DND-41 (cell line): ENCODE measurements around the gene IL18R1.

ENCODE experiments used
- ATAC-seq: fragments of 200-7000 bp; cut with Tn5 transposase; 3 replicates; pipeline ENCODE4 v1.9.1; 2021; ENCODE audit warnings: low read depth; ENCODE audit not compliant: insufficient read depth
- DNase-seq: peaks from one replicate; pipeline ENCODE4 v3.0.0-alpha.2; 2020
- H2AFZ ChIP-seq: 2 replicates; pipeline ENCODE4 v1.6.0; 2012; ENCODE audit warnings: low read depth, low read length
- H3K27ac ChIP-seq: 2 replicates; pipeline ENCODE4 v1.5.1; 2012; ENCODE audit warnings: low read length, inconsistent platforms
- H3K27me3 ChIP-seq: fragments of 200-600 bp; sonication (generic); 2 replicates; pipeline ENCODE4 v1.6.0; 2012; ENCODE audit warnings: low read length, mild to moderate bottlenecking, inconsistent platforms; ENCODE audit not compliant: insufficient read depth, poor library complexity
- H3K36me3 ChIP-seq: 2 replicates; pipeline ENCODE4 v1.5.1; 2012; ENCODE audit warnings: low read length, inconsistent platforms; ENCODE audit not compliant: insufficient read depth
- H3K4me1 ChIP-seq: 2 replicates; pipeline ENCODE4 v1.5.1; 2012; ENCODE audit warnings: mild to moderate bottlenecking, low read length; ENCODE audit not compliant: insufficient read depth
- H3K4me2 ChIP-seq: 2 replicates; pipeline ENCODE4 v1.6.0; 2012; ENCODE audit warnings: mild to moderate bottlenecking, moderate library complexity, low read length, inconsistent platforms; ENCODE audit not compliant: insufficient read depth
- H3K4me3 ChIP-seq, 2 experiments: fragments of 200-600 bp in 1 of 2; shearing (Covaris generic) in 1 of 2; 2 replicates each; pipeline ENCODE4 v1.5.1; 2012 to 2016; ENCODE audit warnings: inconsistent platforms in 2 of 2, low read length in 2 of 2, mild to moderate bottlenecking in 2 of 2, low read depth in 1 of 2, moderate library complexity in 1 of 2
- H3K79me2 ChIP-seq: 2 replicates; pipeline ENCODE4 v1.6.0; 2012; ENCODE audit warnings: low read length, inconsistent platforms; ENCODE audit not compliant: insufficient read depth
- H3K9ac ChIP-seq: 2 replicates; pipeline ENCODE4 v1.6.0; 2012; ENCODE audit warnings: low read depth, mild to moderate bottlenecking, inconsistent platforms, low read length, moderate library complexity
- H3K9me3 ChIP-seq: 2 replicates; pipeline ENCODE4 v1.5.1; 2012; ENCODE audit warnings: low read length, moderate library complexity, mild to moderate bottlenecking, inconsistent platforms; ENCODE audit not compliant: insufficient read depth, severe bottlenecking
- H4K20me1 ChIP-seq: 2 replicates; pipeline ENCODE4 v1.6.0; 2012; ENCODE audit warnings: low read length; ENCODE audit not compliant: insufficient read depth
- CTCF ChIP-seq: IDR thresholded peaks from 2 replicates; pipeline ENCODE4 v1.5.1; 2012; ENCODE audit warnings: borderline replicate concordance, low read length, moderate library complexity, mild to moderate bottlenecking; ENCODE audit not compliant: poor library complexity, severe bottlenecking; ENCODE audit errors: extremely low read depth
- EZH2 ChIP-seq: IDR thresholded peaks from 3 replicates; pipeline ENCODE4 v1.6.1; 2012; ENCODE audit warnings: borderline replicate concordance, low read depth, mild to moderate bottlenecking, moderate library complexity, low read length, inconsistent platforms; ENCODE audit not compliant: severe bottlenecking

Gene IL18R1

DNA sequence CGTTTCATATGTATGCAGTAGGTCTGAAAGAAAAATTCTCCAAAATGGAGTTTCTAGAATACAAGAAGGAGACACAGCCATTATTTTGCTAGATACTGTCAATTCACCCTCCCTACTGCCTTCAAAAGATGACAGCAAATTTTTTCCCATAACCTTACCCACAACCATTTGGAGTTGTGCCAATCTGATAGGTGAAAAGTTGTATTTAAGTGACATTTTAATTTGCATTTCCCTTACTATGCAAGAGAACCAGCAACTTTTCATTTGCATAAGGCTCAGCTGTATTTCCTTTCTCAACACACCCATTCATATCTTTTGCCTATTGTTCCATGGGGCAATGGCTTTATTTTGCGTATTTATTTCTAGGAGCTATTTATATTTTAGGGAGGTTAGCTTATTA is 36.0 kb downstream of the IL18R1 start:
- no peaks in the 10 kb centered on the region for H3K79me2 ChIP-seq
- peaks cover 3% of the 10 kb centered on the region for H3K27me3 ChIP-seq
- no peaks in the 10 kb centered on the region for H3K4me1 ChIP-seq
- DNase-seq (no peak), ATAC-seq (peak; percentile 58; the same call in 2 of the 3 replicates)
- H3K9me3 ChIP-seq, result no peaks in the 10 kb centered on the region
- TF ChIP-seq CTCF (no peak), EZH2 (no peak)
- H4K20me1 ChIP-seq, result no peaks in the 10 kb centered on the region
- H3K4me2 ChIP-seq, result no peak overlapping the region
- no peak overlapping the region for H3K27ac ChIP-seq
- H3K9ac ChIP-seq, result no peak overlapping the region
- H3K4me3 ChIP-seq, result no peak overlapping the region
- no peak overlapping the region for H2AFZ ChIP-seq
- H3K36me3 ChIP-seq, result no peaks in the 10 kb centered on the region

GRCh38 chr2:102392096-102392495 is 36.5 kb downstream of the IL18R1 start:
- Histone ChIP-seq H3K9ac (no peak overlapping the region), H3K4me2 (no peak overlapping the region)

GRCh38 chr2:102392942-102393341 is 37.3 kb downstream of the IL18R1 start:
- Histone ChIP-seq H3K27ac (no peak overlapping the region), H3K4me2 (no peak overlapping the region), H3K4me3 (no peak overlapping the region), H4K20me1 (no peaks in the 10 kb centered on the region), H3K9ac (no peak overlapping the region), H3K79me2 (no peaks in the 10 kb centered on the region), H3K27me3 (peaks cover 3% of the 10 kb centered on the region), H3K36me3 (no peaks in the 10 kb centered on the region), H3K4me1 (no peaks in the 10 kb centered on the region), H2AFZ (no peak overlapping the region), H3K9me3 (no peaks in the 10 kb centered on the region)
- DNase-seq, result no peak
- ATAC-seq, result no peak
- TF ChIP-seq CTCF, result no peak
- no peak for TF ChIP-seq EZH2

More at GRCh38 chr2:102392096-102392495, 36.5 kb downstream of the IL18R1 start:
- Histone ChIP-seq H3K4me3 (no peak overlapping the region), H3K79me2 (no peaks in the 10 kb centered on the region), H3K27ac (no peak overlapping the region), H3K9me3 (no peaks in the 10 kb centered on the region), H3K4me1 (no peaks in the 10 kb centered on the region), H4K20me1 (no peaks in the 10 kb centered on the region), H2AFZ (no peak overlapping the region), H3K36me3 (no peaks in the 10 kb centered on the region), H3K27me3 (peaks cover 3% of the 10 kb centered on the region)
- DNase-seq, result no peak
- no peak for ATAC-seq
- no peak for TF ChIP-seq CTCF

- Histone ChIP-seq H4K20me1 (no peaks in the 10 kb centered on the region), H3K4me3 (no peak overlapping the region), H3K79me2 (no peaks in the 10 kb centered on the region), H3K27ac (no peak overlapping the region), H2AFZ (no peak overlapping the region), H3K36me3 (no peaks in the 10 kb centered on the region), H3K4me1 (no peaks in the 10 kb centered on the region), H3K9ac (no peak overlapping the region), H3K9me3 (no peaks in the 10 kb centered on the region), H3K4me2 (no peak overlapping the region), H3K27me3 (peaks cover 3% of the 10 kb centered on the region)
- ATAC-seq, result no peak
- DNase-seq, result no peak
- TF ChIP-seq EZH2, result no peak
- TF ChIP-seq CTCF, result no peak
Measured at GRCh38 chr2:102396012-102396411, 40.4 kb downstream of the IL18R1 start.
